ENCODE results near the gene FXYD5. TPM values are rescaled to one million over a fixed set of nuclear protein-coding genes. Genes with fewer than 3 reads are reported as not detected.

The FXYD5 gene
- total and polyA plus RNA-seq, 10 of the 15 experiments (the other 5 are each of a cell fraction or from before 2014, with no cell fraction given) = 30.0 to 159 (median 93.9) TPM

DNA sequence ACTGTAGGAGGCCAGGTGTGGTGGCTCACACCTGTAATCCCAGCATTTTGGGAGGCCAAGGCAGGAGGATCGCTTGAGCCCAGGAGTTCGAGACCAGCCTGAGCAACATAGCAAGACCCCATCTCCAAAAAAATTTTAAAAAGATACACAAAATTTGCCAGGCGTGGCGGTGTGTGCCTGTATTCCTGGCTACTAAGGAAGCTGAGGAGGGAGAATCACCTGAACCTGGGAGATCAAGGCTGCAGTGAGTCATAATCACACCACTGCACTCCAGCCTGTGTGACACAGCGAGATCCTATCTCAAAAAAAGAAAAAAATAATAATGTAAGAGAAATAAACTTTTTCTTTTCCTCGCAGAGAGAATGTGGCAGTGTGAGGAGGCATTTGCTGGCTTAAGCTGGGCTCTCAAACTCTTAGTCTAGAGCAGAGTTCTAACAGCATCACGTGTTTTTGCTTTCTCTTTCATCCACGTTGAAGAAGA lies 52.9 kb downstream of the FXYD5 start:
- CTCF ChIA-PET = interaction anchor here (0.6 kb wide), 1 partner anchor 255 kb away, joined by 3 read pairs; no protein-coding TSS in a partner anchor
- Histone ChIP-seq H2AFZ (ENCODE audit: control insufficient read depth, low read depth, low read length) (no peak overlapping the region), H3K36me3 (ENCODE audit: control insufficient read depth in 2 of 2, insufficient read depth in 2 of 2, low read length in 1 of 2) (no peaks in the 10 kb centered on the region), H3K79me2 (ENCODE audit: control insufficient read depth, insufficient read depth, low read length) (no peaks in the 10 kb centered on the region), H3K27me3 (replicated peaks in 1 of 2; ENCODE audit: control insufficient read depth in 2 of 2, insufficient read depth in 2 of 2, low read length in 1 of 2) (no peaks in the 10 kb centered on the region), H4K20me1 (ENCODE audit: control insufficient read depth, insufficient read depth) (no peaks in the 10 kb centered on the region), H3K4me2 (ENCODE audit: control insufficient read depth, insufficient read depth) (no peak overlapping the region; the same call in 1 of the 2 replicates), H3K27ac (ENCODE audit: control insufficient read depth, insufficient read depth) (peak overlapping the region; percentile 83; the same call in 1 of the 2 replicates), H3K9me3 (replicated peaks; ENCODE audit: control insufficient read depth, insufficient read depth, low read length) (no peaks in the 10 kb centered on the region), H3K4me3 (no peak overlapping the region), H3K9ac (ENCODE audit: control insufficient read depth, insufficient read depth, low read length) (no peak overlapping the region), H3K4me1 (ENCODE audit: control insufficient read depth, insufficient read depth, low read length) (peaks cover 48% of the 10 kb centered on the region)
- WGBS (ENCODE audit: insufficient coverage, insufficient replicate concordance, low lambda C conversion rate, missing lambda C conversion rate) = 85% methylated on average over 8 of the region's 8 CpGs
- intact Hi-C loops (cut with micrococcal nuclease; ENCODE audit: unreplicated experiment) = loop anchor here (5.0 kb wide), 1 partner anchor 50 kb away; no protein-coding TSS in a partner anchor
- ATAC-seq = no peak
- TF ChIP-seq KLF5 (IDR thresholded peaks at IDR 0.05; ENCODE audit: partially characterized antibody) (no peak), CHD2 (IDR thresholded peaks at IDR 0.05; ENCODE audit: borderline replicate concordance, low read depth, low read length) (no peak), RFX5 (IDR thresholded peaks at IDR 0.05; ENCODE audit: low read depth, low read length) (no peak), HDAC6 (IDR thresholded peaks at IDR 0.05; ENCODE audit: unreplicated experiment) (no peak), YY1 (IDR thresholded peaks at IDR 0.05; ENCODE audit: low read depth, low read length) (no peak)
- no peak for FAIRE-seq
- POLR2A ChIA-PET = interaction anchor here (1.2 kb wide), 1 partner anchor 125 kb away, joined by 3 read pairs; no protein-coding TSS in a partner anchor
- DNase-seq (ENCODE audit: low read depth, low spot score) = no peak
- no TSS peak for BruUV-seq (replicated peaks)
- RAD21 ChIA-PET (ENCODE audit: unreplicated experiment) = interaction anchor here (3.3 kb wide), 1 partner anchor 65 kb away, joined by 15 read pairs; the partner anchor contains the start of gene FXYD7
- SMC1A ChIA-PET (ENCODE audit: uncharacterized antibody, unreplicated experiment) = interaction anchor here (1.3 kb wide), 2 partner anchors 33 to 66 kb away, joined by 3 to 4 read pairs; no protein-coding TSS in a partner anchor
- in situ Hi-C loops (cut with MboI) = no loop called here

DNA sequence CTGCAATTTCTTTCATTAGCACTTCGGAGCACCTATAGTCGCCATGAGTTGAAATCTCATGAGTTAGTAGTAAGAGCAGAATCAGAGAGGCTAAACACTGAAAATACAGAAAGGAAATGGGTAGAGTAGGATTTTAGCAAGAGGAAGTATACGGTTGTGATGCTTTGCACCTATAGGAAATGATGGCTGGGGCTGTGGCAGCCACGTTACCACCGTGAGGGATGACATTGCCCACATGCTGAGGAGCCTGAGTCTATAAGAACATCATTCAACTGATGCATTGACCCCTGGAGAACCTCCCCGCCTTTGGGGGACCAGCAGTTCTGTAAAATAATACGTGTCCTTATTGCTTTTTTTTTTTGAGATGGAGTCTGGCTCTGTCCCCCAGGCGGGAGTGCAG lies 53.6 kb downstream of the FXYD5 start:
- no peak for ATAC-seq
- BruUV-seq (replicated peaks) = no TSS peak
- H3K27me3 ChIP-seq (replicated peaks in 1 of 2; ENCODE audit: control insufficient read depth in 2 of 2, insufficient read depth in 2 of 2, low read length in 1 of 2) = no peaks in the 10 kb centered on the region
- H3K9me3 ChIP-seq (replicated peaks; ENCODE audit: control insufficient read depth, insufficient read depth, low read length) = no peaks in the 10 kb centered on the region
- H4K20me1 ChIP-seq (ENCODE audit: control insufficient read depth, insufficient read depth) = no peaks in the 10 kb centered on the region
- TF ChIP-seq ZZZ3 (IDR thresholded peaks at IDR 0.05; ENCODE audit: control insufficient read depth, insufficient read length, low read depth) (no peak), SMARCA5 (IDR thresholded peaks at IDR 0.05) (0 out of 2 replicates have a peak, but pooled peaks have one; percentile 37)
- no peak for FAIRE-seq
- ChIA-PET CTCF (interaction anchor here (0.6 kb wide), 1 partner anchor 254 kb away, joined by 3 read pairs; no protein-coding TSS in a partner anchor), POLR2A (no interaction called here), SMC1A (ENCODE audit: uncharacterized antibody, unreplicated experiment) (no interaction called here), RAD21 (ENCODE audit: unreplicated experiment) (interaction anchor here (3.3 kb wide), 1 partner anchor 66 kb away, joined by 15 read pairs; the partner anchor contains the start of gene FXYD7)
- WGBS (ENCODE audit: insufficient coverage, insufficient replicate concordance, low lambda C conversion rate, missing lambda C conversion rate) = 81% methylated on average over 8 of the region's 8 CpGs
- DNase-seq (ENCODE audit: low read depth, low spot score) = no peak
- peaks cover 51% of the 10 kb centered on the region for H3K4me1 ChIP-seq (ENCODE audit: control insufficient read depth, insufficient read depth, low read length)
- no peak overlapping the region for H3K9ac ChIP-seq (ENCODE audit: control insufficient read depth, insufficient read depth, low read length)
- no peaks in the 10 kb centered on the region for H3K36me3 ChIP-seq (ENCODE audit: control insufficient read depth in 2 of 2, insufficient read depth in 2 of 2, low read length in 1 of 2)
- no peak overlapping the region for H3K27ac ChIP-seq (ENCODE audit: control insufficient read depth, insufficient read depth)
- H3K4me2 ChIP-seq (ENCODE audit: control insufficient read depth, insufficient read depth) = no peak overlapping the region
- H3K4me3 ChIP-seq = no peak overlapping the region
- H2AFZ ChIP-seq (ENCODE audit: control insufficient read depth, low read depth, low read length) = no peak overlapping the region
- in situ Hi-C loops (cut with MboI) = no loop called here
- intact Hi-C loops (cut with micrococcal nuclease; ENCODE audit: unreplicated experiment) = loop anchor here (5.0 kb wide), 1 partner anchor 51 kb away; no protein-coding TSS in a partner anchor
- H3K79me2 ChIP-seq (ENCODE audit: control insufficient read depth, insufficient read depth, low read length) = no peaks in the 10 kb centered on the region

All from GM12878 (cell line).